K562 (cell line): ENCODE results near the gene LINS1. TPM values are rescaled to one million over a fixed set of nuclear protein-coding genes. Genes with fewer than 3 reads are reported as not detected.

Experiments
- ATAC-seq: fragments of 200-7000 bp; cut with Tn5 transposase; 3 replicates; pipeline ENCODE4 v1.9.1; 2020; ENCODE audit warnings: moderate library complexity
- BruUV-seq: library from RNA; stranded (reverse); fragments of 400-500 nt; replicated peaks from 2 replicates; lab custom pipeline; 2021; lab: Mats Ljungman, UMichigan
- CTCF ChIA-PET: fragments of 300-600 bp; formaldehyde crosslinking; extraction: SDS; loops from one replicate; lab custom pipeline; 2021; ENCODE audit warnings: low intra/inter-chr PET ratio; lab: Yijun Ruan, JAX
- POLR2A ChIA-PET: fragments of 300-600, 350-650 bp; sonication (Branson Sonifier 250); formaldehyde crosslinking; extraction: SDS; loops from one replicate; lab custom pipeline; 2021; ENCODE audit warnings: antibody characterized with exemption, inconsistent platforms; lab: Yijun Ruan, JAX
- DNase-seq, 4 experiments: peaks; one replicate each; pipeline versions ENCODE4 v3.0.0 to v3.0.0-alpha.2; 2011 to 2018; ENCODE audit warnings: low spot score in 3 of 4, mixed read lengths in 3 of 4; ENCODE audit errors: extremely low read depth in 1 of 4
- FAIRE-seq: peaks from 2 replicates; lab custom pipeline; 2011; peaks lifted over from hg19 to GRCh38; lab: Jason Lieb, UNC
- H2AFZ ChIP-seq: 2 replicates; pipeline ENCODE4 v1.6.0; 2011; ENCODE audit warnings: low read depth, low read length, control low read depth, inconsistent platforms
- H3K27ac ChIP-seq: fragments of 200-600 bp; 3 replicates; pipeline ENCODE4 v1.8.0; 2011; ENCODE audit warnings: low read depth, mild to moderate bottlenecking, control low read depth, inconsistent platforms, low read length, moderate library complexity, mixed read lengths; ENCODE audit errors: extremely low read depth
- H3K27me3 ChIP-seq, 2 experiments: fragments of 300-600 bp in 1 of 2; 2 replicates in 1 of 2; 3 replicates in 1 of 2; pipeline versions ENCODE4 v1.6.0 to v1.8.0; 2011; ENCODE audit warnings: inconsistent platforms in 2 of 2, low read length in 2 of 2, mild to moderate bottlenecking in 1 of 2, mixed read lengths in 1 of 2, moderate library complexity in 1 of 2; ENCODE audit not compliant: control insufficient read depth in 2 of 2, insufficient read depth in 2 of 2
- H3K36me3 ChIP-seq: fragments of 300-600 bp; 3 replicates; pipeline ENCODE4 v1.8.0; 2011; ENCODE audit warnings: mild to moderate bottlenecking, low read length, inconsistent platforms; ENCODE audit not compliant: control insufficient read depth, insufficient read depth
- H3K4me1 ChIP-seq, 2 experiments: fragments of 200-600 bp in 1 of 2; replicated peaks in 1 of 2; 2 replicates in 1 of 2; 3 replicates in 1 of 2; pipeline versions ENCODE4 v1.5.1 to v1.8.0; 2011; ENCODE audit warnings: inconsistent platforms in 2 of 2, low read length in 2 of 2, mild to moderate bottlenecking in 1 of 2, mixed read lengths in 1 of 2, moderate library complexity in 1 of 2; ENCODE audit not compliant: control insufficient read depth in 2 of 2, insufficient read depth in 2 of 2
- H3K4me2 ChIP-seq: 2 replicates; pipeline ENCODE4 v1.6.1; 2011; ENCODE audit warnings: low read length, control low read depth, inconsistent platforms, mixed read lengths; ENCODE audit not compliant: insufficient read depth
- H3K4me3 ChIP-seq: fragments of 200-600 bp; sonication (generic), shearing (Covaris generic); 2 replicates; pipeline ENCODE4 v1.5.1; 2016; ENCODE audit warnings: control low read depth, inconsistent platforms
- H3K79me2 ChIP-seq: fragments of 200-600 bp; 3 replicates; pipeline ENCODE4 v1.8.0; 2011; ENCODE audit warnings: low read length, inconsistent platforms; ENCODE audit not compliant: control insufficient read depth, insufficient read depth
- H3K9ac ChIP-seq, 2 experiments: 2 replicates each; pipeline versions ENCODE4 v1.6.0 to v1.6.1; 2011; ENCODE audit warnings: low read depth in 2 of 2, low read length in 2 of 2, control low read depth in 1 of 2, inconsistent platforms in 1 of 2, mild to moderate bottlenecking in 1 of 2, mixed read lengths in 1 of 2; ENCODE audit not compliant: insufficient read depth in 1 of 2
- H3K9me1 ChIP-seq: one replicate; pipeline ENCODE4 v1.6.0; 2011; ENCODE audit warnings: inconsistent platforms, mild to moderate bottlenecking, low read length, moderate library complexity; ENCODE audit not compliant: control insufficient read depth, insufficient read depth
- H3K9me3 ChIP-seq: replicated peaks from 2 replicates; pipeline ENCODE4 v1.5.1; 2011; ENCODE audit warnings: low read depth, low read length, inconsistent platforms; ENCODE audit not compliant: control insufficient read depth, insufficient read depth
- H4K20me1 ChIP-seq: replicated peaks from 2 replicates; pipeline ENCODE4 v1.6.1; 2011; ENCODE audit warnings: low read length, inconsistent platforms, mixed read lengths; ENCODE audit not compliant: control insufficient read depth, insufficient read depth
- CBFA2T2 ChIP-seq: fragments of 450-650 bp; conservative IDR thresholded peaks from 2 replicates; pipeline ENCODE4 v1.6.1; 2017; ENCODE audit warnings: mild to moderate bottlenecking
- GABPB2 ChIP-seq: fragments of 250-450 bp; sonication (Bioruptor Pico); conservative IDR thresholded peaks from 2 replicates; pipeline ENCODE4 v1.5.1; 2021; ENCODE audit warnings: mild to moderate bottlenecking
- MLLT1 ChIP-seq, 2 experiments: fragments of 450-650 bp; IDR thresholded peaks; 2 replicates each; pipeline ENCODE4 v1.6.1; 2016
- NFIC ChIP-seq: fragments of 450-650 bp; IDR thresholded peaks from 2 replicates; pipeline ENCODE4 v1.6.1; 2017; ENCODE audit warnings: mild to moderate bottlenecking, inconsistent platforms
- SAFB2 ChIP-seq: fragments of 200-400 bp; formaldehyde crosslinking; IDR thresholded peaks from 2 replicates; pipeline ENCODE4 v1.6.1; 2018; ENCODE audit warnings: borderline replicate concordance, low read length, low read depth, moderate library complexity; ENCODE audit not compliant: severe bottlenecking
- ZNF232 ChIP-seq: sonication (generic); formaldehyde crosslinking; IDR thresholded peaks from 2 replicates; pipeline ENCODE4 v1.8.0; 2022; ENCODE audit warnings: mild to moderate bottlenecking, missing genetic modification reagents
- WGBS: fragments of 100-300 bp; shearing (Covaris generic); methylation state at CpG from one replicate; pipeline ENCODE4 v1.1.6; 2016; ENCODE audit warnings: low coverage, mixed read lengths; ENCODE audit not compliant: insufficient coverage; ENCODE audit errors: missing lambda C conversion rate; 5-methylcytosine and 5-hydroxymethylcytosine counted together
- in situ Hi-C: fragments of 300-500 bp; cut with MboI; formaldehyde crosslinking; loops from 4 replicates; pipeline ENCODE4 v1.15.0; 2018; ENCODE audit warnings: inconsistent platforms, mixed read lengths
- intact Hi-C: fragments of 100-400 bp; cut with micrococcal nuclease; formaldehyde crosslinking; loops from 2 replicates; pipeline ENCODE4 v1.14.2; 2022
- polyA plus RNA-seq, 8 experiments: library from polyadenylated mRNA; depleted of rRNA in 4 of 8; stranded (reverse) in 5 of 8; unstranded in 3 of 8; fragments of >200 nt; fragmentation: Nextera tagmentation in 2 of 8; fragmentation: Illumina TruSeq in 1 of 8; extraction: Ambion mirVana in 2 of 8; extraction: Trizol in 1 of 8; gene quantifications; 2 replicates each; pipeline versions ENCODE4 v1.2.1 to v1.2.3, GENCODE V29; 2011 to 2014; ENCODE audit warnings: inconsistent platforms in 1 of 8, missing spikeins in 1 of 8
- total RNA-seq, 7 experiments: library from RNA; depleted of rRNA in 6 of 7; stranded (reverse); fragments of >200 nt in 6 of 7; fragmentation: Illumina TruSeq in 2 of 7; extraction: Trizol in 2 of 7; gene quantifications; 2 replicates each; pipeline versions ENCODE4 v1.2.1 to v1.2.3, GENCODE V29; 2011 to 2021; ENCODE audit warnings: low replicate concordance in 1 of 7
- TF ChIP-seq, protein P1 (sequence below), 3 experiments: IDR thresholded peaks in 2 of 3; conservative IDR thresholded peaks in 1 of 3; 2 replicates each; pipeline ENCODE4 v1.5.1; 2011 to 2012; ENCODE audit warnings: low read length in 3 of 3, mild to moderate bottlenecking in 3 of 3, control low read depth in 2 of 3, improper control_type of control experiment in 1 of 3, inconsistent platforms in 1 of 3, low read depth in 1 of 3, mixed read lengths in 1 of 3, moderate library complexity in 1 of 3; ENCODE audit not compliant: insufficient read depth in 2 of 3
- TF ChIP-seq, protein P2 (sequence below), 3 experiments: fragments of 200-800 bp in 1 of 3; sonication (Bioruptor generic) in 1 of 3; sonication (generic) in 1 of 3; formaldehyde crosslinking in 1 of 3; IDR thresholded peaks; 2 replicates each; pipeline versions ENCODE4 v1.6.1 to v1.8.0; 2016 to 2022; ENCODE audit warnings: mild to moderate bottlenecking in 2 of 3, missing compliant biosample characterization in 2 of 3, missing genetic modification characterization in 2 of 3, missing genetic modification reagents in 1 of 3
- TF ChIP-seq, protein P3 (sequence below): fragments of 250-450 bp; sonication (Bioruptor Pico); IDR thresholded peaks from 2 replicates; pipeline ENCODE4 v1.5.0; 2021

LINS1 gene
- total and polyA plus RNA-seq, 9 of the 15 experiments (the other 6 are each of a cell fraction or from before 2014, with no cell fraction given) = 15.4 to 31.4 (median 24.6) TPM

GRCh38 chr15:100651253-100651652, 49.3 kb upstream of the LINS1 start (continued):
- TF ChIP-seq SAFB2 (no peak), GABPB2 (CRISPR knock-in tag) (no peak), ZNF232 (CRISPR knock-in tag) (no peak)
- TF ChIP-seq, all 486 proteins: peak for 0

DNA sequence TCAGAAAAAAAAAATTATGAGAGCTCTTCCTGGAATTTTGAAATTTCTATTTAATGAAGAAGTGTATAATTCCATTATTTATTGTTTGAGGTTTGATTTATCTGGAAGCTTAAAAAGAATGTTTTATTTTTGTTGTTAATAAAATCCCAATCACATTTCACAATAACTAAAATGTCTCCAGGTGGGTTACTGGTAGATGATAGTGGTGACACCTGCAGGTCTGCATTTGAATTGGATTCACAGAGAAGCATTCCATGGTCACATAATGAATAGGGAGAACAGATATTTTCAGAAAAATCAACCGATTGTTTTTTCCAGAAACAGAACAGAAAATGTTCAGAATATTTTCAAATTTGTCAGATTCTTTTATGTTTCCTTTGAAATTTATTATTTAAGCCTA, 48.7 kb upstream of the LINS1 start:
- Histone ChIP-seq H3K36me3 (no peaks in the 10 kb centered on the region), H3K9ac (no peak overlapping the region), H4K20me1 (no peaks in the 10 kb centered on the region; the same call in 1 of the 2 replicates), H3K79me2 (no peaks in the 10 kb centered on the region), H3K27me3 (peaks cover 0 to 9% of the 10 kb centered on the region in 2 experiments; a peak in 2 of 5 replicates), H3K4me1 (no peaks in the 10 kb centered on the region), H3K4me2 (no peak overlapping the region), H3K9me1 (no peaks in the 10 kb centered on the region), H3K27ac (no peak overlapping the region), H3K9me3 (no peaks in the 10 kb centered on the region), H2AFZ (no peak overlapping the region), H3K4me3 (no peak overlapping the region)
- DNase-seq = peak in 2 of 4 experiments; percentile 22 to 24
- intact Hi-C loops (no loop called here), in situ Hi-C loops (no loop called here)
- ChIA-PET CTCF (interaction anchor here (0.7 kb wide), 1 partner anchor 308 kb away, joined by 3 read pairs; no protein-coding TSS in a partner anchor), POLR2A (no interaction called here)
- ATAC-seq = no peak
- BruUV-seq = no TSS peak
- FAIRE-seq = no peak
- TF ChIP-seq, protein P1, sequence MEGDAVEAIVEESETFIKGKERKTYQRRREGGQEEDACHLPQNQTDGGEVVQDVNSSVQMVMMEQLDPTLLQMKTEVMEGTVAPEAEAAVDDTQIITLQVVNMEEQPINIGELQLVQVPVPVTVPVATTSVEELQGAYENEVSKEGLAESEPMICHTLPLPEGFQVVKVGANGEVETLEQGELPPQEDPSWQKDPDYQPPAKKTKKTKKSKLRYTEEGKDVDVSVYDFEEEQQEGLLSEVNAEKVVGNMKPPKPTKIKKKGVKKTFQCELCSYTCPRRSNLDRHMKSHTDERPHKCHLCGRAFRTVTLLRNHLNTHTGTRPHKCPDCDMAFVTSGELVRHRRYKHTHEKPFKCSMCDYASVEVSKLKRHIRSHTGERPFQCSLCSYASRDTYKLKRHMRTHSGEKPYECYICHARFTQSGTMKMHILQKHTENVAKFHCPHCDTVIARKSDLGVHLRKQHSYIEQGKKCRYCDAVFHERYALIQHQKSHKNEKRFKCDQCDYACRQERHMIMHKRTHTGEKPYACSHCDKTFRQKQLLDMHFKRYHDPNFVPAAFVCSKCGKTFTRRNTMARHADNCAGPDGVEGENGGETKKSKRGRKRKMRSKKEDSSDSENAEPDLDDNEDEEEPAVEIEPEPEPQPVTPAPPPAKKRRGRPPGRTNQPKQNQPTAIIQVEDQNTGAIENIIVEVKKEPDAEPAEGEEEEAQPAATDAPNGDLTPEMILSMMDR (IDR thresholded peaks at IDR 0.05 in 2 of 3, conservative IDR thresholded peaks at IDR 0.05 in 1 of 3; ENCODE audit: insufficient read depth in 2 of 3, low read depth in 1 of 3, low read length in 3 of 3) = peak in 1 of 3 experiments; percentile 27; a peak in 1 of 6 replicates
- TF ChIP-seq NFIC (no peak), CBFA2T2 (no peak), MLLT1 (IDR thresholded peaks at IDR 0.05) (no peak)
- TF ChIP-seq, protein P2, sequence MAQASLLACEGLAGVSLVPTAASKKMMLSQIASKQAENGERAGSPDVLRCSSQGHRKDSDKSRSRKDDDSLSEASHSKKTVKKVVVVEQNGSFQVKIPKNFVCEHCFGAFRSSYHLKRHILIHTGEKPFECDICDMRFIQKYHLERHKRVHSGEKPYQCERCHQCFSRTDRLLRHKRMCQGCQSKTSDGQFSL (CRISPR knock-in tag; IDR thresholded peaks at IDR 0.05) = no peak
- TF ChIP-seq, protein P2 (tag; IDR thresholded peaks at IDR 0.05) = no peak
- TF ChIP-seq, protein P3, sequence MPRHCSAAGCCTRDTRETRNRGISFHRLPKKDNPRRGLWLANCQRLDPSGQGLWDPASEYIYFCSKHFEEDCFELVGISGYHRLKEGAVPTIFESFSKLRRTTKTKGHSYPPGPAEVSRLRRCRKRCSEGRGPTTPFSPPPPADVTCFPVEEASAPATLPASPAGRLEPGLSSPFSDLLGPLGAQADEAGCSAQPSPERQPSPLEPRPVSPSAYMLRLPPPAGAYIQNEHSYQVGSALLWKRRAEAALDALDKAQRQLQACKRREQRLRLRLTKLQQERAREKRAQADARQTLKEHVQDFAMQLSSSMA (CRISPR knock-in tag) = no peak
- WGBS = 58% methylated on average over 1 of the region's 1 CpG
